ENCODE results near the gene ASPSCR1.

ASPSCR1 gene

DNA sequence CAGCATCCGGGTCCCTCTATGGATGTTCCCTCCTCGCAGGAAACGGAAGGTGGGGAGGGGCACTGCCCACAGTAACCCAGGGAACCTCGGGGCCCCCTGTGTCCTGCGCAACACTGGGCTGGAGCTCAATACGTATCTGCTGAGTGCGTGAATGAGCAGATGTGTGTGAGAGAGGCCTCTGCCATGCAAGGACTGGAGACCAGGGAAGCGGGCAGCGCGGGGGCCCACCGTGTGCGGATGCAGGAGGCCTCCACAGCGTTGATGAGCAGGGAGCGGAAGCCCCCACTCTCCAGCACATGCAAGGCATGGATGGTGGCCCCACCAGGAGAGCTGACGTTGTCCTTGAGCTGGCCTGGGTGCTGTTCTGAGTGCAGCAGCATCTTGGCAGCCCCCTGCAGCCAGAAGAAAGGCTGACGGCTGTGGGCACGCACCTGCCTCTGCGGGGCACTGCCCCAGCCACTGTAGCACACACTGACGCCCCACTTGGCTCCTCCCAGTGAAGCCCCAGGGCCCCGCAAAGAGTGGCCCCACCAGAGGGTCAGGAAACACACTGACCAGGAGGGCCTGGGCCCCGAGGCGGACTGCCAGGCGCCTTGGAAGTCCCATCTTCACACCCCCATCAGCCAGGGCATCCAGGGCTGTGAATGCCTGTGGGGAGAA lies 43.2 kb upstream of the ASPSCR1 start:
- peaks cover 0 to 5% of the 10 kb centered on the region in 2 donors for H3K4me1 ChIP-seq (ENCODE audit: control insufficient read depth in 1 of 2, insufficient read depth in 2 of 2, low read length in 2 of 2)
- H3K9me3 ChIP-seq (ENCODE audit: control insufficient read depth in 1 of 2, low read length in 2 of 2) = no peaks in the 10 kb centered on the region
- H3K4me3 ChIP-seq (ENCODE audit: low read depth in 1 of 2, low read length in 2 of 2) = no peak overlapping the region
- no peaks in the 10 kb centered on the region for H3K27me3 ChIP-seq (ENCODE audit: low read depth, low read length)
- no peaks in the 10 kb centered on the region for H3K36me3 ChIP-seq (ENCODE audit: control insufficient read depth in 1 of 2, insufficient read depth in 2 of 2, low read length in 2 of 2)
- no peak overlapping the region for H3K27ac ChIP-seq (ENCODE audit: low read length)

DNA sequence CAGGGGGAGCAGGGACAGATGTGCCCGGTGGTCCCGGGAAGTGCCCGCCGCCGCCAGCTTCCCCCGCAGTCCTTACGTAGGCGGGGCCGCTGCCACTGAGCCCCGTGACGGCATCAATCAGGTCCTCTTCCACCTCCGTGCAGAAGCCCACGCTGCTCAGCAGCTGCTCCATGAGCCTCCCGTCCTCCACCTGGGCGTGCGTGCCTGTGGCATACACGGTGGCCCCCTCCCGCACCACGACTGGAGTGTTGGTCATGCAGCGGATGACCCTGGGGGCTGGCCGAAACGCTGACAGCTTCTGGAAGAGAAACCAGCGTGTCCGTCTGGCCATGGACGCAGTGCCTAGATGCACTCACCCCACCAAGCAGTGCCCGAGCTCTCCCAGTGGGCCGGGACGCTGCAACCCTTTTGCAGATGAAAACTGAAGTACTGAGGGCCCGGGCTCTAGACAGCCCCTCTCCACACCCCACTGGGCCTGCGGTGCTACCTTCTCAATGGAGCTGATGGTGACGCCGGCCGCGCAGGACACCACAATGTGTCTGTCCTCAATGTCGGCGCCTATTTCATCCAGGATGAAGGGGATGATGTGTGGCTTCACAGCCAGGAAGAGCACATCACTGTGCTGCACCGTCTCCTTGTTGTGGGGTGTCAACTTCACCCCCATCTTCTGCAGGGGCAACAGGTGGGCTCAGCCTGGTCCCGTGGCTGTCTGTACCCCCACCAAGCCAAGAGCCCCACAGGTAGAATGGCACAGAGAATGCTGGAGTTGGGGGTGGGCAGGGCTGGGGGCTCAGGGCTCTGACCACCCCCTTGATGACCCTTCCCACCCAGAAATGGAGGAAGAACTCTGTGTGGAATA lies 42.4 kb upstream of the ASPSCR1 start:
- Histone ChIP-seq H3K9me3 (ENCODE audit: control insufficient read depth in 1 of 2, low read length in 2 of 2) (no peaks in the 10 kb centered on the region), H3K27me3 (ENCODE audit: low read depth, low read length) (no peaks in the 10 kb centered on the region), H3K36me3 (ENCODE audit: control insufficient read depth in 1 of 2, insufficient read depth in 2 of 2, low read length in 2 of 2) (no peaks in the 10 kb centered on the region), H3K4me1 (ENCODE audit: control insufficient read depth in 1 of 2, insufficient read depth in 2 of 2, low read length in 2 of 2) (peaks cover 0 to 6% of the 10 kb centered on the region in 2 donors), H3K27ac (ENCODE audit: low read length) (no peak overlapping the region), H3K4me3 (ENCODE audit: low read depth in 1 of 2, low read length in 2 of 2) (no peak overlapping the region)

DNA sequence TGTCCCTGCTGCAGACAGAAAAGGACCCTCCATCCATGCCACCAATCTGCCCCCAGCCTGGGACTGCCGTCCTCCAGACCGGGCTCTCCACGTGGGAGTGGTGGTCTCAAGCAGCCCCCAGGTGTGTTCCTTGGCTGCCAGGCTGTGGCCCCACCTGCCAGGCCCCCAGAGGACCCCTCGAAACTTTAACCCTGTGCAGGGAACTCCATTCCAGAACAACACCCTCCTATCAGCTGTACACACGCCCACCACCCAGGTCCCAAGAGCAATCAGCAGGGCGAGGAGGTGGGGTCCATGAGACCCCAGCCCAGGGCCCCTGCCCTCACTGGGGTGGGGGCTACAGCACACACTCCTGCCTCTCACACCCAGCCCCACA lies 41.7 kb upstream of the ASPSCR1 start:
- Histone ChIP-seq H3K27me3 (ENCODE audit: low read depth, low read length) (no peaks in the 10 kb centered on the region), H3K27ac (ENCODE audit: low read length) (no peak overlapping the region), H3K36me3 (ENCODE audit: control insufficient read depth in 1 of 2, insufficient read depth in 2 of 2, low read length in 2 of 2) (no peaks in the 10 kb centered on the region), H3K9me3 (ENCODE audit: control insufficient read depth in 1 of 2, low read length in 2 of 2) (no peaks in the 10 kb centered on the region), H3K4me1 (ENCODE audit: control insufficient read depth in 1 of 2, insufficient read depth in 2 of 2, low read length in 2 of 2) (peaks cover 0 to 13% of the 10 kb centered on the region in 2 donors), H3K4me3 (ENCODE audit: low read depth in 1 of 2, low read length in 2 of 2) (no peak overlapping the region)

DNA sequence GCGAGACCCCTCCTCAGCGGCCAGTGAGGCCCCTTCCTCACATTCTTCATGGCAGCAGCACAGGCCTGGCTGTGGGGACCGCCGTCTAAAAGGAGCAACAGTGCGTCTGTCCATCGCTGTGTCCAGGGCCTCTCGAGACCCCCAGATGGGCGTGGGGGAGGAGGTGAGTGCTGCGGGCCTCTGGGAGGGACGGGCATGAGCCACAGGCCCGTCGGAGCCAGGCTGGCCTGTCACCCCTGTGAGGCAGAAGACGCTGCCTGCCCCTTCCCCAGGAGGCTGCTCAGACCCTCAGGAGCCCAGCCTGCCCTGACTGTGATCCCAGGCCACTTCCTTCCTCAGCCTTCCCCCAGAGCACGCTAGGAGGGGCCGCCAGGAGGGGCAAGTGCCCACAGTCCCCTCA lies 38.2 kb upstream of the ASPSCR1 start:
- no peak overlapping the region for H3K27ac ChIP-seq (ENCODE audit: low read length)
- peaks cover 0 to 17% of the 10 kb centered on the region in 2 donors for H3K4me1 ChIP-seq (ENCODE audit: control insufficient read depth in 1 of 2, insufficient read depth in 2 of 2, low read length in 2 of 2)
- H3K9me3 ChIP-seq (ENCODE audit: control insufficient read depth in 1 of 2, low read length in 2 of 2) = no peaks in the 10 kb centered on the region
- H3K36me3 ChIP-seq (ENCODE audit: control insufficient read depth in 1 of 2, insufficient read depth in 2 of 2, low read length in 2 of 2) = no peaks in the 10 kb centered on the region
- no peaks in the 10 kb centered on the region for H3K27me3 ChIP-seq (ENCODE audit: low read depth, low read length)
- no peak overlapping the region for H3K4me3 ChIP-seq (ENCODE audit: low read depth in 1 of 2, low read length in 2 of 2)

DNA sequence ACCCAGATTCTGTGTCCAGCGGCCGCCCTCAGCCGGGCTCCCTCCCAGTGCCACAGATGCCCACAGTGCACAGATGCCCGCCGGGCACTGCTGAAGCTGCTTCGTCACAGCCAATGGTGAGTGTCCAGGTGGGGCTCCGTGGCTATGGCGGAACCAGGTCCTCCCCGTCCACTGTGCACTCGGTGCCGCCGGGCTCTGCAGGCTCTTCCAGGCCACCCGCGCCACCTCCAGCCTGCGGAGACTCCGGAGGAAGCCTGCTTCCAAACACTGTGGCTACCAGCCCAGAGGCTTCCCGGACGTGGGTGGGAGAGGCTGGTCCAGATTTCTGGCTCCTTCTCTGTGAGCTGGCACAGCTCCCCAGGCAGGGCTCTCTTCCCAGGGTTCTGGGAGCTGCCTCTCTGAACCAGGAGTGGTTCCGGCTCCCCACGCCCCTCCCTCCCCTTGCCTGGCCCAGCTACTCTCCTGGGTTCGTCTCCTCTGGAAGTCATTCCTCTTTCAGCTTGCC lies 37.5 kb upstream of the ASPSCR1 start:
- Histone ChIP-seq H3K36me3 (ENCODE audit: control insufficient read depth in 1 of 2, insufficient read depth in 2 of 2, low read length in 2 of 2) (no peaks in the 10 kb centered on the region), H3K4me1 (ENCODE audit: control insufficient read depth in 1 of 2, insufficient read depth in 2 of 2, low read length in 2 of 2) (peaks cover 0 to 17% of the 10 kb centered on the region in 2 donors), H3K27me3 (ENCODE audit: low read depth, low read length) (no peaks in the 10 kb centered on the region), H3K27ac (ENCODE audit: low read length) (no peak overlapping the region), H3K9me3 (ENCODE audit: control insufficient read depth in 1 of 2, low read length in 2 of 2) (no peaks in the 10 kb centered on the region), H3K4me3 (ENCODE audit: low read depth in 1 of 2, low read length in 2 of 2) (no peak overlapping the region)

DNA sequence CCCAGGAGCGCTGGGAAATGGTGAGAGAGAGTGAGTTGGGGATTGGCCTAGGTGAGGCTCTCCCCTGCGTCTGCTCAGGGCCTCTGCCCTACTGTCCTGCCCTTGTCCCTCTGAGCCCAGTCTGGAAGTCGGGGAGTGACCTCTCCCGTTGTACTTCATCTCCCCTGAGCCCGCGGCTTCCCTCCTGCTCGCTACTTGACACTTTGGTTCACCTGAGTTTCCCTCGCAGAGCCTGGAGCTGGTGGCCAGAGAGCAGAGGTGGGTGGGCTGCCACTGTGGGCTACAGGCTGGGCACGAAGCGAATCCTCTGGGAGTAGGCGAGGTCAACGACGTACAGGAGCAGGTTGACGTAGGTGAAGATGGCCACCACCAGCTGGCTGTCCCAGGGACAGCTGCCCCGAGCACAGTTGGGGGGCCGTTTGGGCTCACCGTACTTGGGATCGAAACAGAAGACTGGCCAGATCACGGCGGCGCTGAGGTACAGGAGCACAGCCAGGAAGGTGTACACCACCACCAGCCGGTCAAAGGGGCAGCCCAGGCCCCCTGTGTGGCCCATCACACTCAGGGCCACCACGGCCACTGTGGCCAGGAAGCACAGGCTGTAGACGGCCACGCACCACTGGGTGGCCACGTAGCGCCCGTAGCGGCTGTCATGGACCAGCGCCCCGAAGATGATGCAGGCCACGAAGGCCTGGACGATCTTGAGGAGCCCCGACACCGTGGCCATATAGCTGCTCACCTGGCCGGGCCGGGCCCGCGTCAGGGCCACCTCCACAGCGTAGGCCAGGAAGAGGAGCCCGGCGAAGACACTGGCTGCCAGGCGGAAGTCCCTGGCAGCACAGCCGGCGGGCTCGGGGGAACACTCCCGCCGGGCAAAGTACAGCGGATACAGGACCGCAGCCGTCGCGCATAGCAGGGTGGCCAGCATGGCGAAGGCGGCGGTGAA lies 36.6 kb upstream of the ASPSCR1 start:
- H3K27me3 ChIP-seq (ENCODE audit: low read depth, low read length) = no peaks in the 10 kb centered on the region
- peaks cover 0 to 17% of the 10 kb centered on the region in 2 donors for H3K4me1 ChIP-seq (ENCODE audit: control insufficient read depth in 1 of 2, insufficient read depth in 2 of 2, low read length in 2 of 2)
- H3K27ac ChIP-seq (ENCODE audit: low read length) = no peak overlapping the region
- no peaks in the 10 kb centered on the region for H3K9me3 ChIP-seq (ENCODE audit: control insufficient read depth in 1 of 2, low read length in 2 of 2)
- no peaks in the 10 kb centered on the region for H3K36me3 ChIP-seq (ENCODE audit: control insufficient read depth in 1 of 2, insufficient read depth in 2 of 2, low read length in 2 of 2)
- no peak overlapping the region for H3K4me3 ChIP-seq (ENCODE audit: low read depth in 1 of 2, low read length in 2 of 2)

DNA sequence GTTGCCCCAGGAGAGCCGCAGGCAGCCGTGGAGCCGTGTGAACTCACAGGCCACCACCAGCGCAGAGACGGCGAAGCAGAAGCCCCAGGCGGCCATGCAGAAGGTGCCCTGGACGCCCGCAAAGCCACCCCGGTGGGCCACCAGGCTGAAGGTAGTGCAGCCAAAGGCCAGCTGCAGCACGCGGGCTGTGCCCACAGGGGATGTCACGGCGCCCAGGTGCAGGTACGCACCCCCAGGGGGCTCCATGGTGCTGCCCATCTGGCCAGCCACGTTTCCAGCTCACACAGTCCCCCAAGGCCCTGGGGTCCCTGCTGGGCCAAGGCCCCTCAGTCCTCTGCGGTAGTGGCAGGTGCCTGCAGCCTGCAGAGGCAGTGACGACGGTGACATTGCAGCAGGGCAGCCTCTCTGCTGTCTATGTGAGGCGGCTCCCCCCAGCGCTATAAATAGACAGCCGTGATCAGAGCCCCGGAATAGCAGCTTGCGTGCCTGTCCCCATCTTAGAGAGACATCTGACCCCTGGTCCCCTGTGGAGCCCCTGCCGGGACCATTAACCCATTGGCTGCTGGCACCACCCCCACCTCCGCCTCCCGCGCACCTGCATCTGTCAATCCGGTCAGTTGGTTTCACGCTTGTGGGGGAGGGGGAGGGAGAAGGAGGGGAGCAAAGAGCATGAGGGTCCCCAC lies 35.8 kb upstream of the ASPSCR1 start:
- no peaks in the 10 kb centered on the region for H3K36me3 ChIP-seq (ENCODE audit: control insufficient read depth in 1 of 2, insufficient read depth in 2 of 2, low read length in 2 of 2)
- H3K27me3 ChIP-seq (ENCODE audit: low read depth, low read length) = no peaks in the 10 kb centered on the region
- no peaks in the 10 kb centered on the region for H3K9me3 ChIP-seq (ENCODE audit: control insufficient read depth in 1 of 2, low read length in 2 of 2)
- no peak overlapping the region for H3K27ac ChIP-seq (ENCODE audit: low read length)
- peaks cover 0 to 16% of the 10 kb centered on the region in 2 donors for H3K4me1 ChIP-seq (ENCODE audit: control insufficient read depth in 1 of 2, insufficient read depth in 2 of 2, low read length in 2 of 2)
- no peak overlapping the region for H3K4me3 ChIP-seq (ENCODE audit: low read depth in 1 of 2, low read length in 2 of 2)

DNA sequence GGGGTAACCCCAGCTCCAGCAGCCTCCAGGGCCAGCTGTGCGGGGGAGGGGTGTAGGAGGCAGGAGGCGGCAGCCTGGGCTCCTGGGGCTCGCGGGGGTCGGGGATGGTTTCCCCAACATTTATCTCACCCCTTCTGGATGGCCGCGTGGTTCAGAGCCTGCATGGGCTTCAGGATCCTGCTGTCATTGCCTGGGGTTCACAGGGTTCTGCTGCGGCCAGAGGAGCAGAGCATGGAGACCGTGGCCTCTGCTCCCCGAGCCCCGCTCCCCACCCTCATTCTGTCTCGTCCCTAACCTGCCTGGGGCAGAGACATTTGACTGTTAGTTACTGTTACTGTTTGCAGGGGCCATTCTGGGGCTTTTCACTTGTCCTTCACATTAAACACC lies 35.3 kb upstream of the ASPSCR1 start:
- peaks cover 0 to 12% of the 10 kb centered on the region in 2 donors for H3K4me1 ChIP-seq (ENCODE audit: control insufficient read depth in 1 of 2, insufficient read depth in 2 of 2, low read length in 2 of 2)
- H3K9me3 ChIP-seq (ENCODE audit: control insufficient read depth in 1 of 2, low read length in 2 of 2) = no peaks in the 10 kb centered on the region
- no peak overlapping the region for H3K27ac ChIP-seq (ENCODE audit: low read length)
- H3K36me3 ChIP-seq (ENCODE audit: control insufficient read depth in 1 of 2, insufficient read depth in 2 of 2, low read length in 2 of 2) = no peaks in the 10 kb centered on the region
- no peaks in the 10 kb centered on the region for H3K27me3 ChIP-seq (ENCODE audit: low read depth, low read length)
- H3K4me3 ChIP-seq (ENCODE audit: low read depth in 1 of 2, low read length in 2 of 2) = no peak overlapping the region

DNA sequence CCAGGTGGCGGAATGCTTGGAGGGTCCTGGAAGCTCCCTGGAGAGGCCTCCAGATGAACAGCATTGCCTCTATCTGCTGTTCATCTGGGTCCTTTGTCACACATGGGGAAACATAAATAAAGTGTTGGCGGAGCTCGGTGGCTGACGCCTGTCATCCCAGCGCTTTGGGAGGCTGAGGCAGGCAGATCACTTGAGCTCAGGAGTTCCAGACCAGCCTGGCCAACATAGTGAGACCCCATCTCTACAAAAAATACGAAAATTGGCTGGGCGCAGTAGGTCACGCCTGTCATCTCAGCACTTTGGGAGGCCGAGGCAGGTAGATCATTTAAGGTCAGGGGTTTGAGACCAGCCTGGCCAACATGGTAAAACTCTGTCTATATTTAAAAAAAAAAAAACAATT lies 32.6 kb upstream of the ASPSCR1 start:
- no peaks in the 10 kb centered on the region for H3K27me3 ChIP-seq (ENCODE audit: low read depth, low read length)
- no peaks in the 10 kb centered on the region for H3K36me3 ChIP-seq (ENCODE audit: control insufficient read depth in 1 of 2, insufficient read depth in 2 of 2, low read length in 2 of 2)
- peaks cover 0 to 12% of the 10 kb centered on the region in 2 donors for H3K4me1 ChIP-seq (ENCODE audit: control insufficient read depth in 1 of 2, insufficient read depth in 2 of 2, low read length in 2 of 2)

DNA sequence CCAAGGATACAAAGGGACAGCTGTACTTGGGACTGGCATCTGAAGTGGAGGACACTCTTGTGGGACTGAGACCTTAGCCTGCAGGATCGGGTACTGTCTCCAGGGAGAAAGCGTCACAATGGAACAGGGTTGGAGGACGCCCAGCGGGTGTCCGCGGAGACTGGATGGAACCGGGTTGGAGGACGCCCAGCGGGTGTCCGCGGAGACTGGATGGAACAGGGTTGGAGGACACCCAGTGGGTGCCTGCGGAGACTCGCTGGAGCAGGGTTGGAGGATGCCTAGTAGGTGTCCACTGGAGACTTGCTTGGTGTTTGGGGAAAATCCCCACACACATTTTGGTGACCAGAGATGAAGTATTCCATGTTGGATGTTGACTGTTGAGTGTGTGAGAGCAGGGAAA lies 30.2 kb upstream of the ASPSCR1 start, which contains the start of gene MYADML2:
TSS of gene MYADML2 (minus strand) at position 45 of the 400 bp plus-strand sequence. CDS start 5,492 bp downstream, outside the sequence.
- no peaks in the 10 kb centered on the region for H3K36me3 ChIP-seq (ENCODE audit: control insufficient read depth in 1 of 2, insufficient read depth in 2 of 2, low read length in 2 of 2)
- H3K27ac ChIP-seq (ENCODE audit: low read length) = no peak within 1 kb of the TSS
- H3K27me3 ChIP-seq (ENCODE audit: low read depth, low read length) = no peaks in the 10 kb centered on the region
- H3K4me1 ChIP-seq (ENCODE audit: control insufficient read depth in 1 of 2, insufficient read depth in 2 of 2, low read length in 2 of 2) = no peaks in the 10 kb centered on the region
- H3K9me3 ChIP-seq (ENCODE audit: control insufficient read depth in 1 of 2, low read length in 2 of 2) = no peaks in the 10 kb centered on the region
- H3K4me3 ChIP-seq (ENCODE audit: low read depth in 1 of 2, low read length in 2 of 2) = no peak within 1 kb of the TSS

More for the DNA sequence above, 32.6 kb upstream of the ASPSCR1 start:
- Histone ChIP-seq H3K9me3 (ENCODE audit: control insufficient read depth in 1 of 2, low read length in 2 of 2) (no peaks in the 10 kb centered on the region), H3K27ac (ENCODE audit: low read length) (no peak overlapping the region), H3K4me3 (ENCODE audit: low read depth in 1 of 2, low read length in 2 of 2) (no peak overlapping the region)

All from muscle layer of duodenum (tissue), 2 donors.